A172 (cell line): Measurements from ENCODE around the gene C1orf198. TPM values are rescaled to one million over a fixed set of nuclear protein-coding genes. Genes with fewer than 3 reads are reported as not detected.

ENCODE experiments used
- total RNA-seq: library from RNA; depleted of rRNA; stranded (reverse); fragments of >200 nt; shearing (Covaris generic); gene quantifications from 2 replicates; pipeline ENCODE4 v1.2.3, GENCODE V29; 2014; rRNA removed

C1orf198 gene
- total RNA-seq, 1 experiment from 2014 or later = 42.9 TPM

Other genes starting within 250 kb of the C1orf198 start
- gene COG2, start 226.0 kb downstream of the C1orf198 start, total RNA-seq = 30.7 and 31.7 TPM in 2 replicates
- 14.6 and 15.2 TPM in 2 replicates for gene AGT, start 154.4 kb downstream of the C1orf198 start, total RNA-seq
- gene CAPN9, start 121.1 kb downstream of the C1orf198 start, total RNA-seq = not detected in 2 replicates
- gene TTC13, start 110.3 kb upstream of the C1orf198 start, total RNA-seq = 30.2 and 36.2 TPM in 2 replicates
- gene ARV1, start 110.6 kb upstream of the C1orf198 start, total RNA-seq = 61.1 and 69.1 TPM in 2 replicates
- 17.0 and 17.9 TPM in 2 replicates for gene FAM89A, start 171.7 kb upstream of the C1orf198 start, total RNA-seq